CD14-positive monocyte (primary cell): ENCODE data around the gene VPS39. TPM values are rescaled to one million over a fixed set of nuclear protein-coding genes. Genes with fewer than 3 reads are reported as not detected.

ENCODE experiments used
- DNase-seq, 3 donors: peaks; one replicate each; pipeline ENCODE4 v3.0.0-alpha.2; 2011 to 2022
- H2AFZ ChIP-seq: 2 replicates; pipeline ENCODE4 v1.6.0; 2012; ENCODE audit warnings: mild to moderate bottlenecking, low read depth, low read length, inconsistent platforms; ENCODE audit not compliant: insufficient read depth, poor library complexity, severe bottlenecking
- H3K27ac ChIP-seq, 2 donors: 1 replicate in 1 of 2; 2 replicates in 1 of 2; pipeline ENCODE4 v1.5.1; 2012 to 2013; ENCODE audit warnings: low read length in 2 of 2, control low read depth in 1 of 2, inconsistent platforms in 1 of 2, low read depth in 1 of 2, mild to moderate bottlenecking in 1 of 2
- H3K27me3 ChIP-seq, 2 donors: one replicate each; pipeline versions ENCODE4 v1.6.0 to v1.6.1; 2011 to 2013; ENCODE audit warnings: low read length in 2 of 2; ENCODE audit not compliant: control insufficient read depth in 2 of 2, insufficient read depth in 2 of 2
- H3K36me3 ChIP-seq, 2 donors: replicated peaks in 1 of 2; 1 replicate in 1 of 2; 2 replicates in 1 of 2; pipeline versions ENCODE4 v1.5.1 to v1.6.1; 2012 to 2013; ENCODE audit warnings: low read length in 2 of 2, control low read depth in 1 of 2, inconsistent platforms in 1 of 2, mild to moderate bottlenecking in 1 of 2; ENCODE audit not compliant: insufficient read depth in 2 of 2, control insufficient read depth in 1 of 2
- H3K4me1 ChIP-seq, 2 donors: 1 replicate in 1 of 2; 2 replicates in 1 of 2; pipeline versions ENCODE4 v1.5.1 to v1.6.1; 2012 to 2013; ENCODE audit warnings: low read length in 2 of 2, control low read depth in 1 of 2, inconsistent platforms in 1 of 2, mild to moderate bottlenecking in 1 of 2, moderate library complexity in 1 of 2; ENCODE audit not compliant: insufficient read depth in 2 of 2, control insufficient read depth in 1 of 2
- H3K4me2 ChIP-seq: replicated peaks from 2 replicates; pipeline ENCODE3; 2012; ENCODE audit warnings: low read length, moderate library complexity, mild to moderate bottlenecking; ENCODE audit not compliant: poor library complexity, severe bottlenecking; ENCODE audit errors: extremely low read depth
- H3K4me3 ChIP-seq, 3 experiments: fragments of 200-600 bp in 1 of 3; sonication (generic) in 1 of 3; replicated peaks in 1 of 3; 1 replicate in 2 of 3; 2 replicates in 1 of 3; pipeline ENCODE4 v1.5.1; 2011 to 2013; ENCODE audit warnings: low read length in 3 of 3, mild to moderate bottlenecking in 3 of 3, control low read depth in 2 of 3, low read depth in 2 of 3, inconsistent platforms in 1 of 3, moderate library complexity in 1 of 3
- H3K79me2 ChIP-seq: 2 replicates; pipeline ENCODE4 v1.6.0; 2012; ENCODE audit warnings: mild to moderate bottlenecking, control low read depth, inconsistent platforms, low read length, moderate library complexity; ENCODE audit not compliant: insufficient read depth
- H3K9ac ChIP-seq: 2 replicates; pipeline ENCODE4 v1.6.0; 2017; ENCODE audit warnings: low read length, mild to moderate bottlenecking; ENCODE audit not compliant: insufficient read depth, poor library complexity, severe bottlenecking
- H3K9me3 ChIP-seq, 2 donors: replicated peaks in 1 of 2; 1 replicate in 1 of 2; 2 replicates in 1 of 2; pipeline versions ENCODE4 v1.5.1 to v1.6.1; 2012 to 2013; ENCODE audit warnings: low read length in 2 of 2, control low read depth in 1 of 2; ENCODE audit not compliant: control insufficient read depth in 1 of 2, insufficient read depth in 1 of 2
- H4K20me1 ChIP-seq: 2 replicates; pipeline ENCODE4 v1.6.0; 2012; ENCODE audit warnings: mild to moderate bottlenecking, low read length, control low read depth, moderate library complexity; ENCODE audit not compliant: insufficient read depth
- H3K27ac Mint-ChIP-seq, 7 donors: one replicate each; pipeline ENCODE4 v1.8.0; 2020; ENCODE audit warnings: mild to moderate bottlenecking in 7 of 7, mixed read lengths in 7 of 7, moderate library complexity in 6 of 7, inconsistent platforms in 2 of 7
- H3K27me3 Mint-ChIP-seq, 3 donors: one replicate each; pipeline ENCODE4 v1.8.0; 2021 to 2022; ENCODE audit warnings: low read depth in 3 of 3, mild to moderate bottlenecking in 3 of 3, mixed read lengths in 3 of 3, moderate library complexity in 3 of 3, inconsistent platforms in 1 of 3
- H3K36me3 Mint-ChIP-seq, 2 donors: one replicate each; pipeline ENCODE4 v1.8.0; 2020; ENCODE audit warnings: mixed read lengths in 2 of 2, inconsistent platforms in 1 of 2, mild to moderate bottlenecking in 1 of 2
- H3K4me1 Mint-ChIP-seq: one replicate; pipeline ENCODE4 v1.8.0; 2020; ENCODE audit warnings: mild to moderate bottlenecking, mixed read lengths
- H3K4me3 Mint-ChIP-seq, 2 donors: one replicate each; pipeline ENCODE4 v1.8.0; 2020; ENCODE audit warnings: mild to moderate bottlenecking in 2 of 2, mixed read lengths in 2 of 2, moderate library complexity in 1 of 2
- H3K9me3 Mint-ChIP-seq, 7 donors: one replicate each; pipeline ENCODE4 v1.8.0; 2020 to 2022; ENCODE audit warnings: mixed read lengths in 7 of 7, mild to moderate bottlenecking in 6 of 7, moderate library complexity in 6 of 7, inconsistent platforms in 2 of 7
- WGBS: methylation state at CpG from one replicate; pipeline ENCODE4 v1.1.5; 2013; ENCODE audit warnings: missing lambda C conversion rate; ENCODE audit not compliant: insufficient coverage; 5-methylcytosine and 5-hydroxymethylcytosine counted together
- intact Hi-C, 2 donors: fragments of 100-400 bp; cut with micrococcal nuclease; formaldehyde crosslinking; loops; one replicate each; pipeline versions ENCODE4 v1.15.0 to v1.15.1; 2023
- polyA plus RNA-seq, 3 donors: library from polyadenylated mRNA; depleted of rRNA in 1 of 3; unstranded in 2 of 3; stranded (reverse) in 1 of 3; fragments of 300-500 nt in 2 of 3; fragments of >200 nt in 1 of 3; fragmentation: Illumina TruSeq in 2 of 3; gene quantifications; 1 replicate in 2 of 3; 2 replicates in 1 of 3; pipeline ENCODE4 v1.2.3, GENCODE V29; 2012 to 2021
- TF ChIP-seq, protein P1 (sequence below): fragments of 200-600 bp; IDR thresholded peaks from one replicate; pipeline ENCODE4 v1.8.0; 2022; ENCODE audit warnings: antibody characterized with exemption, mild to moderate bottlenecking

The VPS39 gene
- polyA plus RNA-seq, 3 donors: 16.8 to 102 (median 25.8) TPM

- Histone ChIP-seq H3K4me1 (no peaks in the 10 kb centered on the region), H3K27me3 (no peaks in the 10 kb centered on the region), H3K36me3 (no peaks in the 10 kb centered on the region), H3K27ac (no peak overlapping the region), H3K4me2 (no peak overlapping the region), H3K9ac (no peak overlapping the region), H3K4me3 (no peak overlapping the region), H2AFZ (no peak overlapping the region), H3K9me3 (no peaks in the 10 kb centered on the region), H4K20me1 (no peaks in the 10 kb centered on the region), H3K79me2 (no peaks in the 10 kb centered on the region)
- TF ChIP-seq, protein P1, sequence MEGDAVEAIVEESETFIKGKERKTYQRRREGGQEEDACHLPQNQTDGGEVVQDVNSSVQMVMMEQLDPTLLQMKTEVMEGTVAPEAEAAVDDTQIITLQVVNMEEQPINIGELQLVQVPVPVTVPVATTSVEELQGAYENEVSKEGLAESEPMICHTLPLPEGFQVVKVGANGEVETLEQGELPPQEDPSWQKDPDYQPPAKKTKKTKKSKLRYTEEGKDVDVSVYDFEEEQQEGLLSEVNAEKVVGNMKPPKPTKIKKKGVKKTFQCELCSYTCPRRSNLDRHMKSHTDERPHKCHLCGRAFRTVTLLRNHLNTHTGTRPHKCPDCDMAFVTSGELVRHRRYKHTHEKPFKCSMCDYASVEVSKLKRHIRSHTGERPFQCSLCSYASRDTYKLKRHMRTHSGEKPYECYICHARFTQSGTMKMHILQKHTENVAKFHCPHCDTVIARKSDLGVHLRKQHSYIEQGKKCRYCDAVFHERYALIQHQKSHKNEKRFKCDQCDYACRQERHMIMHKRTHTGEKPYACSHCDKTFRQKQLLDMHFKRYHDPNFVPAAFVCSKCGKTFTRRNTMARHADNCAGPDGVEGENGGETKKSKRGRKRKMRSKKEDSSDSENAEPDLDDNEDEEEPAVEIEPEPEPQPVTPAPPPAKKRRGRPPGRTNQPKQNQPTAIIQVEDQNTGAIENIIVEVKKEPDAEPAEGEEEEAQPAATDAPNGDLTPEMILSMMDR: no peak
- DNase-seq: no peak
- Mint-ChIP-seq H3K27me3 (peaks cover 2 to 5% (median 3%) of the 10 kb centered on the region in 3 donors), H3K36me3 (no peaks in the 10 kb centered on the region), H3K4me3 (no peak overlapping the region), H3K4me1 (no peaks in the 10 kb centered on the region), H3K27ac (no peak overlapping the region), H3K9me3 (no peaks in the 10 kb centered on the region)
- intact Hi-C loops: no loop called here
- 93% methylated on average over 20 of the region's 29 CpGs for WGBS
Observed at GRCh38 chr15:42145546-42146455, 62.3 kb downstream of the VPS39 start.

GRCh38 chr15:42144841-42145375, 63.2 kb downstream of the VPS39 start:
- 91% methylated on average over 9 of the region's 9 CpGs for WGBS
- H3K36me3 Mint-ChIP-seq: no peaks in the 10 kb centered on the region

More at GRCh38 chr15:42144841-42145375, 63.2 kb downstream of the VPS39 start:
- no peak overlapping the region for H3K9ac ChIP-seq
- H3K4me1 ChIP-seq: no peaks in the 10 kb centered on the region
- H3K4me1 Mint-ChIP-seq: no peaks in the 10 kb centered on the region
- no peak overlapping the region for H3K27ac Mint-ChIP-seq
- peaks cover 2 to 5% (median 3%) of the 10 kb centered on the region in 3 donors for H3K27me3 Mint-ChIP-seq
- H3K4me3 ChIP-seq: no peak overlapping the region
- H3K36me3 ChIP-seq: no peaks in the 10 kb centered on the region
- H3K27me3 ChIP-seq: no peaks in the 10 kb centered on the region
- no peak overlapping the region for H3K27ac ChIP-seq
- no peaks in the 10 kb centered on the region for H3K9me3 ChIP-seq
- no peaks in the 10 kb centered on the region for H3K79me2 ChIP-seq
- no peak overlapping the region for H3K4me2 ChIP-seq
- H2AFZ ChIP-seq: no peak overlapping the region
- H3K4me3 Mint-ChIP-seq: no peak overlapping the region
- DNase-seq: no peak
- H4K20me1 ChIP-seq: no peaks in the 10 kb centered on the region
- TF ChIP-seq, protein P1: no peak
- intact Hi-C loops: no loop called here
- no peaks in the 10 kb centered on the region for H3K9me3 Mint-ChIP-seq
